Thyroid gland (tissue), 4 donors: ENCODE measurements around the gene ABCA4.

Source experiments
- CTCF ChIP-seq, 6 experiments: fragments of 200-600 bp in 3 of 6; fragments of 450-650 bp in 3 of 6; sonication (generic) in 3 of 6; IDR thresholded peaks; one replicate each; pipeline ENCODE4 v1.5.1; 2016 to 2019; ENCODE audit warnings: antibody characterized with exemption in 6 of 6, mild to moderate bottlenecking in 2 of 6, inconsistent platforms in 1 of 6, moderate library complexity in 1 of 6
- POLR2A ChIP-seq, 2 donors: fragments of 450-650 bp; IDR thresholded peaks; one replicate each; pipeline ENCODE4 v1.6.1; 2017; ENCODE audit warnings: antibody characterized with exemption in 2 of 2, mild to moderate bottlenecking in 2 of 2, moderate library complexity in 1 of 2

DNA sequence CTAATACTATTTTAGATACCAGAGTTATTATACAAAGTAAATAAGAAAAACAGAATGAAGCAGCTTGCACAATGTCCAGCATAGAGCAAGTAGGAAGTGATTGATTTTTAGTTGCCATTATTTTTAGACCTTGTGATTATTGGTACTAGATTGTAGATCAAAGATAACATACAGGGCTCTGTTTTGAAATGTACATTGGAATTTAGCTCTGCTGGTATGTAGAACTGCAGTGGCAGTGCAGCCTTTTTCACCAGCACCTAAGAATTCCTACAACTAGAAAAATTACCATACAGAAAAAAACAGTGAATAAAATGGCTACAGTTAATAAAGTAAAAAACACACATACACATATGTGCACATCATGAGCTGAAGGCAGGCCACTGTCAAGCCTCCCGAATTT, 32.2 kb upstream of the ABCA4 start:
- no peak for TF ChIP-seq CTCF (IDR thresholded peaks at IDR 0.05)
- TF ChIP-seq POLR2A (IDR thresholded peaks at IDR 0.05) = no peak
